HepG2 (cell line): Measurements from ENCODE around the gene LTB4R. TPM values are rescaled to one million over a fixed set of nuclear protein-coding genes. Genes with fewer than 3 reads are reported as not detected.
A peak's percentile ranks its signal among the peaks of the same experiment; 100 is the strongest.

Source experiments
- CSRNP2 ChIP-seq: sonication (generic); formaldehyde crosslinking; conservative IDR thresholded peaks from 2 replicates; pipeline ENCODE4 v1.8.0; 2022; ENCODE audit warnings: low read depth, missing genetic modification reagents
- HMGA1 ChIP-seq: sonication (generic); formaldehyde crosslinking; conservative IDR thresholded peaks from 2 replicates; pipeline ENCODE4 v1.4.0; 2020; ENCODE audit warnings: missing genetic modification reagents
- HOXA5 ChIP-seq: sonication (generic); formaldehyde crosslinking; IDR thresholded peaks from 2 replicates; pipeline ENCODE4 v1.4.0; 2020; ENCODE audit warnings: missing genetic modification reagents
- KAT7 ChIP-seq: IDR thresholded peaks from 2 replicates; pipeline ENCODE4 v1.6.1; 2018; ENCODE audit warnings: borderline replicate concordance, missing compliant biosample characterization
- NBN ChIP-seq: fragments of 450-650 bp; conservative IDR thresholded peaks from 2 replicates; pipeline ENCODE4 v1.6.1; 2017
- NFYC ChIP-seq: IDR thresholded peaks from 2 replicates; pipeline ENCODE4 v1.6.1; 2016; ENCODE audit warnings: missing genetic modification reagents, missing compliant biosample characterization
- RELA ChIP-seq: sonication (generic); formaldehyde crosslinking; IDR thresholded peaks from 2 replicates; pipeline ENCODE4 v1.4.0; 2020; ENCODE audit warnings: missing genetic modification reagents
- SRSF1 ChIP-seq: fragments of 200-400 bp; formaldehyde crosslinking; optimal IDR thresholded peaks from 2 replicates; pipeline ENCODE3; 2017; ENCODE audit warnings: mild to moderate bottlenecking, low read depth, low read length, moderate library complexity
- TEAD3 ChIP-seq: optimal IDR thresholded peaks from 2 replicates; pipeline ENCODE3; 2016; ENCODE audit warnings: borderline replicate concordance
- ZNF260 ChIP-seq: sonication (generic); formaldehyde crosslinking; IDR thresholded peaks from 2 replicates; pipeline ENCODE4 v1.4.0; 2020; ENCODE audit warnings: missing genetic modification reagents, low read depth, mild to moderate bottlenecking, borderline replicate concordance
- ZNF3 ChIP-seq: IDR thresholded peaks from 2 replicates; pipeline ENCODE4 v1.7.0; 2017; ENCODE audit warnings: inconsistent platforms
- ZNF563 ChIP-seq: sonication (generic); formaldehyde crosslinking; IDR thresholded peaks from 2 replicates; pipeline ENCODE4 v1.8.0; 2022; ENCODE audit warnings: mild to moderate bottlenecking, moderate library complexity, missing genetic modification reagents
- ZNF570 ChIP-seq: sonication (generic); formaldehyde crosslinking; IDR thresholded peaks from 2 replicates; pipeline ENCODE4 v1.4.0; 2020; ENCODE audit warnings: mild to moderate bottlenecking, missing genetic modification reagents, borderline replicate concordance
- ZNF639 ChIP-seq: conservative IDR thresholded peaks from 2 replicates; pipeline ENCODE4 v1.6.1; 2018; ENCODE audit warnings: missing genetic modification reagents
- polyA plus RNA-seq, 8 experiments: library from polyadenylated mRNA; depleted of rRNA in 3 of 8; stranded (reverse) in 7 of 8; unstranded in 1 of 8; fragments of >200 nt; fragmentation: Illumina TruSeq in 4 of 8; extraction: Trizol in 4 of 8; gene quantifications; 2 replicates each; pipeline versions ENCODE4 v1.2.1 to v1.2.3, GENCODE V29; 2011 to 2016; ENCODE audit warnings: low read depth in 4 of 8, missing spikeins in 1 of 8, mixed read lengths in 1 of 8; ENCODE audit not compliant: insufficient read depth in 1 of 8
- total RNA-seq, 5 experiments: library from RNA; depleted of rRNA; stranded (reverse); fragments of >200 nt; fragmentation: Illumina TruSeq; extraction: Trizol; gene quantifications; 2 replicates each; pipeline ENCODE4 v1.2.3, GENCODE V29; 2016; ENCODE audit warnings: low read depth in 1 of 5
- TF ChIP-seq, protein P1 (sequence below): sonication (generic); formaldehyde crosslinking; IDR thresholded peaks from 2 replicates; pipeline ENCODE4 v1.4.0; 2020; ENCODE audit warnings: missing genetic modification reagents
- TF ChIP-seq, protein P2 (sequence below): sonication (generic); formaldehyde crosslinking; IDR thresholded peaks from 2 replicates; pipeline ENCODE4 v1.8.0; 2022; ENCODE audit warnings: mild to moderate bottlenecking, missing genetic modification reagents, moderate library complexity
- TF ChIP-seq, protein P3 (sequence below): sonication (generic); formaldehyde crosslinking; IDR thresholded peaks from 2 replicates; pipeline ENCODE4 v1.4.0; 2020; ENCODE audit warnings: mild to moderate bottlenecking, missing genetic modification reagents
- TF ChIP-seq, protein P4 (sequence below): IDR thresholded peaks from 2 replicates; pipeline ENCODE4 v1.6.1; 2012; ENCODE audit warnings: inconsistent platforms

The LTB4R gene
- total and polyA plus RNA-seq, 2 of the 13 experiments (the other 11 are each of a cell fraction or from before 2014, with no cell fraction given), result 3.2 to 8.2 TPM

- TF ChIP-seq NBN, result no peak
- TF ChIP-seq HOXA5 (CRISPR knock-in tag), result peak; percentile 98
- TF ChIP-seq, protein P1, sequence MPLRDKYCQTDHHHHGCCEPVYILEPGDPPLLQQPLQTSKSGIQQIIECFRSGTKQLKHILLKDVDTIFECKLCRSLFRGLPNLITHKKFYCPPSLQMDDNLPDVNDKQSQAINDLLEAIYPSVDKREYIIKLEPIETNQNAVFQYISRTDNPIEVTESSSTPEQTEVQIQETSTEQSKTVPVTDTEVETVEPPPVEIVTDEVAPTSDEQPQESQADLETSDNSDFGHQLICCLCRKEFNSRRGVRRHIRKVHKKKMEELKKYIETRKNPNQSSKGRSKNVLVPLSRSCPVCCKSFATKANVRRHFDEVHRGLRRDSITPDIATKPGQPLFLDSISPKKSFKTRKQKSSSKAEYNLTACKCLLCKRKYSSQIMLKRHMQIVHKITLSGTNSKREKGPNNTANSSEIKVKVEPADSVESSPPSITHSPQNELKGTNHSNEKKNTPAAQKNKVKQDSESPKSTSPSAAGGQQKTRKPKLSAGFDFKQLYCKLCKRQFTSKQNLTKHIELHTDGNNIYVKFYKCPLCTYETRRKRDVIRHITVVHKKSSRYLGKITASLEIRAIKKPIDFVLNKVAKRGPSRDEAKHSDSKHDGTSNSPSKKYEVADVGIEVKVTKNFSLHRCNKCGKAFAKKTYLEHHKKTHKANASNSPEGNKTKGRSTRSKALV (CRISPR knock-in tag), result peak; percentile 99
- TF ChIP-seq ZNF3 (CRISPR knock-in tag), result no peak
- TF ChIP-seq ZNF260, result peak; percentile 98
- peak; percentile 89 for TF ChIP-seq KAT7
- TF ChIP-seq, protein P2, sequence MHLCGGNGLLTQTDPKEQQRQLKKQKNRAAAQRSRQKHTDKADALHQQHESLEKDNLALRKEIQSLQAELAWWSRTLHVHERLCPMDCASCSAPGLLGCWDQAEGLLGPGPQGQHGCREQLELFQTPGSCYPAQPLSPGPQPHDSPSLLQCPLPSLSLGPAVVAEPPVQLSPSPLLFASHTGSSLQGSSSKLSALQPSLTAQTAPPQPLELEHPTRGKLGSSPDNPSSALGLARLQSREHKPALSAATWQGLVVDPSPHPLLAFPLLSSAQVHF (CRISPR knock-in tag), result no peak
- TF ChIP-seq ZNF563 (CRISPR knock-in tag), result peak; percentile 99
- TF ChIP-seq SRSF1, result peak; percentile 93
- peak; percentile 98 for TF ChIP-seq ZNF639 (CRISPR knock-in tag)
- peak; percentile 64 for TF ChIP-seq NFYC (CRISPR knock-in tag)
- TF ChIP-seq ZNF570, result no peak; the same call in 1 of the 2 replicates
- peak; percentile 70 for TF ChIP-seq TEAD3 (CRISPR knock-in tag)
- peak; percentile 56; the same call in 1 of the 2 replicates for TF ChIP-seq RELA (CRISPR knock-in tag)
- no peak for TF ChIP-seq HMGA1
- no peak for TF ChIP-seq CSRNP2 (CRISPR knock-in tag)
- TF ChIP-seq, protein P3, sequence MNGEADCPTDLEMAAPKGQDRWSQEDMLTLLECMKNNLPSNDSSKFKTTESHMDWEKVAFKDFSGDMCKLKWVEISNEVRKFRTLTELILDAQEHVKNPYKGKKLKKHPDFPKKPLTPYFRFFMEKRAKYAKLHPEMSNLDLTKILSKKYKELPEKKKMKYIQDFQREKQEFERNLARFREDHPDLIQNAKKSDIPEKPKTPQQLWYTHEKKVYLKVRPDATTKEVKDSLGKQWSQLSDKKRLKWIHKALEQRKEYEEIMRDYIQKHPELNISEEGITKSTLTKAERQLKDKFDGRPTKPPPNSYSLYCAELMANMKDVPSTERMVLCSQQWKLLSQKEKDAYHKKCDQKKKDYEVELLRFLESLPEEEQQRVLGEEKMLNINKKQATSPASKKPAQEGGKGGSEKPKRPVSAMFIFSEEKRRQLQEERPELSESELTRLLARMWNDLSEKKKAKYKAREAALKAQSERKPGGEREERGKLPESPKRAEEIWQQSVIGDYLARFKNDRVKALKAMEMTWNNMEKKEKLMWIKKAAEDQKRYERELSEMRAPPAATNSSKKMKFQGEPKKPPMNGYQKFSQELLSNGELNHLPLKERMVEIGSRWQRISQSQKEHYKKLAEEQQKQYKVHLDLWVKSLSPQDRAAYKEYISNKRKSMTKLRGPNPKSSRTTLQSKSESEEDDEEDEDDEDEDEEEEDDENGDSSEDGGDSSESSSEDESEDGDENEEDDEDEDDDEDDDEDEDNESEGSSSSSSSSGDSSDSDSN, result peak; percentile 97
- TF ChIP-seq, protein P4, sequence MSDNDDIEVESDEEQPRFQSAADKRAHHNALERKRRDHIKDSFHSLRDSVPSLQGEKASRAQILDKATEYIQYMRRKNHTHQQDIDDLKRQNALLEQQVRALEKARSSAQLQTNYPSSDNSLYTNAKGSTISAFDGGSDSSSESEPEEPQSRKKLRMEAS, result no peak
Observed at GRCh38 chr14:24315807-24316596, 4.7 kb downstream of the LTB4R start (continued).
